ENCODE data around the gene KLHL7.

- no peak for TF ChIP-seq EZH2 (IDR thresholded peaks at IDR 0.05; ENCODE audit: low read depth)
- no peak for TF ChIP-seq CTCF (conservative IDR thresholded peaks at IDR 0.05)
Observed at GRCh38 chr7:23226844-23227450, 121.4 kb downstream of the KLHL7 start.
